KG1 (cell line): Measurements from ENCODE around the gene SCPEP1.

Source experiments
- DNase-seq: peaks from one replicate; lab custom pipeline; 2025; lab: John Stamatoyannopoulos, UW

SCPEP1 gene

DNA sequence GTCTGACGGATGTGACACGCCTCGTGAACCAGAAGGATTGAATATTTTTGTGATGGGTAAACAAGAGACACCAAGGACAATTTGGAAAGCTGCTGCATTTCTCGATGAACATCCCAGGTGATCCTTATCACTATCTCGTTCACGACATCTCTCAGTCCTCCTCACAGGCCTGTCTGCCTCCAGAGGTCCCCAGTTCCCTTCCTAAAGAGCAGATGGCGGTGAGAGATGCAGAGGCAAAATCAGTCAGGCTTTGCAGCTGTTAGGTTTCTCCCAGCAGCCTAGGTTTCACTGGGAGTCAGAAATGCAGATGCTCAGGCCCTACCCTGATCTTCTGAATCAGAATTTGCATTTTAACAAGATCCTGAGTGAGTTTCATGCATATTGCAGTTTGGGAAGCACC is 23.6 kb downstream of the SCPEP1 start:
- no peak for DNase-seq

DNA sequence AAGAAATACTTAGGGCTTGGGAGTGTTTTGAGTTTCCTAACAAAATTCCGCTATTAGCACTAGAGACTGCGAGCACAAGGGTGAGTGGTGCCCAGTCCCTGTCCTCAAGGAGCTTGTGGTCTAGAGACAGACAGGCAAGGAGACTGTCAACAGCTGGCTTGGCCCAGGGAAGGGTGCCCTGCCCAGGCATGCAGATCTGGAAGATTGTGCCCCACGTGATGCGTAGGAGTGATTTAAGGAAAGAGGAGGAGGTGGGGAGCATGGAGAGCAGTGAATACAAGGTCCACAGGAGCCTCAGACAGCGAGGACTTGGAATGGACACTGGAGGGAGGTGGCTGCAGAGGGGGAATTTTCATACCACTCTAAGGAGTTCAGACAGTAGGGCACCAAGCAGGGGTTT is 25.0 kb downstream of the SCPEP1 start:
- DNase-seq = no peak

DNA sequence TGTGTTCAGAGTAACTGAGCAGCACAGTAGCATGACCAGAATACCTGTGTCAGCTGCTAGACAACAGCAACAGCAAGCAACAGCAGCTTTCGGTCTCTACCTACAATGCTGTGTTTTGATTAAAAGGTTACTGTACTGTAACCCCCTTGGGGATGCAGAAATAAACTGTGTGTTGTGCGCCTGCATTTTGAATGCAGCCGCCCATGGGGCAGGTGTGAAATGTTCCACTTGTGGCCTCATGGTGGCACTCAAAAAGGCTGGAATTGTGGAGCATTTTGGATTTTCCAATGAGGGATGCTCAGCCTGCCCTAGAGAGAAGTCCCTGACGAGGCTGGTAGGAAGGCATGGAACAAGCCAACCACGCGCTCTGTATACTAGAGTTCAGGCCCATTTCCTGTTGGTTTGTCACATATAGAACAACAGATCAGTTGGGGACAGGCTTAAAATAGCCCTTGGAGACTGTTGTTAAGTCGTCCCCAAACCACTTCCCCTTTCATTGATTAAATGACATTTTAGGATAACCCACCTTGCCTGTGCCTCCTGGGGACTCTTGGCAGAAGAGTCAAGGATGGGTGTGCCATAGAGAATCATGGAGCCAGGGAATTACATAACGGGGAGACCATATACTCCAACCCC is 27.1 kb downstream of the SCPEP1 start:
- DNase-seq = peak; percentile 55

DNA sequence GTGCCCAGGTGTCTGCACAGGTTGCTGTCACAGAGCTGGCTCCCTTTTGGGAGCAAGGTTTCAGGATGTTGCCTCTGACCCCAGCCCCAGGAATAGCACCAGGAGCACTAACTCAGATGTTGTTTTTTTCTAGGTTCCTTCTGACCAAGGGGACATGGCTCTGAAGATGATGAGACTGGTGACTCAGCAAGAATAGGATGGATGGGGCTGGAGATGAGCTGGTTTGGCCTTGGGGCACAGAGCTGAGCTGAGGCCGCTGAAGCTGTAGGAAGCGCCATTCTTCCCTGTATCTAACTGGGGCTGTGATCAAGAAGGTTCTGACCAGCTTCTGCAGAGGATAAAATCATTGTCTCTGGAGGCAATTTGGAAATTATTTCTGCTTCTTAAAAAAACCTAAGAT is 28.1 kb downstream of the SCPEP1 start:
- no peak for DNase-seq

DNA sequence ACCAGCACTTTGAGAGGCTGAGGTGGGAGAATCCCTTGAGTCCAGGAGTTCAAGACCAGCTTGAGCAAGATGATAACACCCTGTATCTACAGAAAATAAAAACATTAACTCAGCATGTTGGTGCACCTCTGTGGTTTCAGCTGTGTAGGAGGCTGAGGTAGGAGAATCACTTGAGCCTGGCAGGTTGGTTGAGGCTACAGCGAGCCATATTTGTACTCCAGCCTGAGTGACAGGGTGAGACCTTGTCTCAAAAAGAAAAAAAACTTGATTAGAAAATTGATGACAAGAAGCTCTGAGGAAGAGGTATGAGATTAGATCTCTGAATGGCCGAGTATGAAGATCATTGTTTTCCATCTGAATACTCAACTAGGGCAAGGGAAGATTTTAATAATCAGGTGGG is 31.0 kb downstream of the SCPEP1 start:
- no peak for DNase-seq

DNA sequence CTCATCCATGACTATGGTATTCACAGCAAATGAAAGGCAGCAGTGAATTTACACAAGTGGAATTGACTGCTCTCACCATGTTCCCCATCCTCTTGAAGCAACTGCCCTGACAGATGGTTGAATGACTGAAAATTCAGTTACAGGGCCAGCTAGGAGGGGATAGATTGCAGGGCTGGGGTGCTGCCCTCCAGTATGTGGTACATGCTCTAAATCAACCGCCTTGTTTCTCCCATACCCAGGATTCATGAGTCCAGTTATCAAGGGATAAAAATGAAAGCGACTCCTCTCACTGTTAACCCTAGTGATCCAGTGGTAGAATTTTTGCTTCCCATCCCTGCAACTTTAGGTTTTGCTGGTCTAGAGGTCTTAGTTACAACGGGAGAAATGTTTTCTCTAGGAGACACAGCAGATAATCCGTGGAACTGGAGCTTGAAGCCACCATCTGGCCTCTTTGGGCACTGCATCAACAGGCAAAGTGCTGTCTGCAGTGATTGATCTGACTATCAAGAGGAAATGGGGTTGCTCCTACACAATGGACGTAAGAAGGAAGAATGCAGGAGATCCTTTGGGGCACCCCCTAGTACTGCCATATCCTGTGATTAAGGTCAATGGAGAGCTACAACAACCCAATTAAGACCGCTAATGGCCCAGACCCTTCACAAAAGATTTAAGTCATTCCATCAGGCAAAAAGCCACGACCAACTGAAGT is 32.0 kb downstream of the SCPEP1 start:
- no peak for DNase-seq

DNA sequence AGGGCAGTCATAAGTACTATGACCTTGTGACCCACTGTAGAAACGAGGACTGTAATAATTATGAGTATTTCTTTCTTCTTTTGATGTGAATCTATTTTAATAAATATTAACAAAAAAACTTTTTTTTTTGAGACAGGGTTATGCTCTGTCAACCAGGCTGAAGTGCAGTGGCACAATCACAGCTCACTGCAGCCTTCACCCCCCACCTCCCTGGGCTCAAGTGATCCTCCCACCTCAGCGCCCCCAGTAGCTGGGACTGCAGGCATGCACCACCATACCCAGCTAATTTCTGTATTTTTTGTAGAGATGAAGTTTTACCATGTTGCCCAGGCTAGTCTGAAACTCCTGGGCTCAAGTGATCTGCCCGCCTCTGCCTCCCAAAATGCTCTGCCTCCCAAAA is 32.6 kb downstream of the SCPEP1 start:
- DNase-seq = no peak

DNA sequence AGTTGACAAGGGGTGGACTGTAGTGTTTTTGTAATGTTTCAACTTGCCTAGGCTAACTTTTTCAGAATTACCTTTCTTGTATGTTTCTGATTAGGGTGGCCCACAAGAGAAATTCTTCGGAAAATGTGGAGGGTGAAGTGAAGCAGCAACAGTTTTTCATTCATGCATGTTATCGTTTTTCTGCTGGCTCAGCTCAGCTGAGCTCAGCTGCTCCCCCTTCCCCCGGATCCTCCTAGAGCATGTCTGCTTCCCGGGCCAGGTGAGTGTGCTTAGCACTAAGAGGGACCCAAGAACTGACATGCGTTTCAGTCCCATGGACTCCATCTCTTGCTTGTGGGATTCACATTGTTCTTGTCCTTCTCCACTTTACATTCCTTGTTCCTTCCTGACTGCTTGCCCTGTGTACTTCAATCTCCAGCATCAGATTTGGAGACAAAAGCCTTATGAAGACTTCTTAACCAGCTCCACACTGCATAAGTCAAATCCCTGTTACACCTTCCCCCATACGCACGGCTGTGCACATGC is 33.6 kb downstream of the SCPEP1 start:
- no peak for DNase-seq

DNA sequence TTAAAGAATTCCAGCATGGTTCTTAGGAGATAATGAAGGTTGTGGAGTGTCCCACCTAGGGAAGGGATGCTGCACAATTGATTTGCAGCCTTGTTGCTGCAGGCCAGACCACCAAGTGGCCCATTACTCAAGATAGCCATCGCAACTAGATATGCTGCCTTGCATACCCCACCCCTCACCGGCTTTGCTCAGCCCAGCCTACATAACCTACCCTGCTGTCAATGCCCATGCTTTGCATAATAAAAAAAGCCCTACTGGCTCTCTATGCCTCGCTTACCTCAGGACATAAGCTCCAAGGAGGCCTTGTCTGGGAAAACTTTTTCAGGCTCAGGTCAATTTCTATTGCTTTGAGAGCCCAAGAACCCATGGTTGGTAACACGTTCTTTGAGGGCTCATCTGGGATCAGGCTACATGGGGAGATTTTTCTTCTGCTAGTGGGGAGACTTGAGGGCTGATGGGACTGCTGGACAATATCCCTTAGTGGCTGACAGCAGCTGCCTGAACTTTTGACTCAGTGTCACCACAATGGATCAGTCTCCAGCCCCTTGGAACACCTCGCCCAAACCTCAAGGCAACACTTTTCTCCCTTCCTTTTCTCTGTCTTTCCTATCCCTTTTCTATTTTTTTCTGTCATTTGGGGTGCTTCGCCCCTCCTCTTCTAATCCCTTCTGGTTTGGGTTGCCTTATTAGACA is 38.3 kb downstream of the SCPEP1 start:
- no peak for DNase-seq

DNA sequence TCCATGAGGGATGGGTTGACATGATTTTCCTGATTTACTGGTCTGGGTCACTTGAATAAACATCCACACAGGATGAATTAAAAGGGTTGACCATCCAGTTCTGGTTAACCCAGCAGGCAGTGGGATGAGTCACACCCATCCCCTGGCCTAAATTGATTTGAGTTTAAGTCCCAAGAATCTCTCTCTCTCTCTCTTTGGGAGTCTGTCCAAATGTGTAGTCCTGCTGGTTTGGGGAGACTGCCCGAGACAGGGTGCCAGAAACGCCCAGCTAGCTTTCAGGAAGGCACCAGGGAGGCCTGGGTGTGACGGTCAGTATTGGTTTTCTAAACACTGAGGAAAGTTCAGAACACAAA is 38.8 kb downstream of the SCPEP1 start:
- no peak for DNase-seq

DNA sequence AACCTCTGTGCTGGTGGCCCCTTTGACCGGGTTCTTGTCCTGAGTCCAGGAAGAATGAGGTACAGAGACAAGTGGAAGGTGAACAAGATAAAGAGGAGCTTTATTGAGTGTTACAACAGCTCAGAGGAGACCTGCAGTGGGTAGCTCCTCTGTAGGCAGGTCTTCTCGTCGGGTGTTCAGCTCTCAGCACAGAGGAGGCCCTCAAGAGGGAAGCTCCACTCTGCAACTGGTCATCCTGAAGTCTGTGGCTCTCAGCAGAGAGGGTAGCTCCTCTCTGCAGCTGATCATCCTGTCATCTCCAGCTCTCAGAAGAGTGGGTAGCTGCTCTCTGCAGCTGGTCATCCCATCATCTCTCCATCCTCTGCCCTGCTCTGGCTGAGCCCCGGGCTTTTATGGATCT is 39.7 kb downstream of the SCPEP1 start:
- no peak for DNase-seq

DNA sequence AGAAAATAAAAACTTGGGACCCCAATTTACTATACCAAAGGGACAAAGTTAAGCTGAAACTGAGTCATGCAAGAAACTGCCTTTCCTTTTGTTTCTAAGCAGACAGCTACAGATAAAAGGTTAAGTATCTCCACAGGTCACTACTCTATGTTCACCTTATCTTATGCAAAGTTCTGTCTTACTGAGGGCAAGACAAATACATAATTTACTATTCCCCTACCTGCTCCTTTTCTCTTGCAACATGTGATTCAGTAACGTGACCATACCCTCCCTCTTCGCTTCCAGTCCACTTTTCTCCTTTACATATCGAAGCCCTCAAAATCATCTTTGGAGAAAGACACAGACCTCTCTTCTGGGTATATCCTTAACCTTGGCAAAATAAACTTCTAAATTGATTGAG is 42.3 kb downstream of the SCPEP1 start:
- no peak for DNase-seq

DNA sequence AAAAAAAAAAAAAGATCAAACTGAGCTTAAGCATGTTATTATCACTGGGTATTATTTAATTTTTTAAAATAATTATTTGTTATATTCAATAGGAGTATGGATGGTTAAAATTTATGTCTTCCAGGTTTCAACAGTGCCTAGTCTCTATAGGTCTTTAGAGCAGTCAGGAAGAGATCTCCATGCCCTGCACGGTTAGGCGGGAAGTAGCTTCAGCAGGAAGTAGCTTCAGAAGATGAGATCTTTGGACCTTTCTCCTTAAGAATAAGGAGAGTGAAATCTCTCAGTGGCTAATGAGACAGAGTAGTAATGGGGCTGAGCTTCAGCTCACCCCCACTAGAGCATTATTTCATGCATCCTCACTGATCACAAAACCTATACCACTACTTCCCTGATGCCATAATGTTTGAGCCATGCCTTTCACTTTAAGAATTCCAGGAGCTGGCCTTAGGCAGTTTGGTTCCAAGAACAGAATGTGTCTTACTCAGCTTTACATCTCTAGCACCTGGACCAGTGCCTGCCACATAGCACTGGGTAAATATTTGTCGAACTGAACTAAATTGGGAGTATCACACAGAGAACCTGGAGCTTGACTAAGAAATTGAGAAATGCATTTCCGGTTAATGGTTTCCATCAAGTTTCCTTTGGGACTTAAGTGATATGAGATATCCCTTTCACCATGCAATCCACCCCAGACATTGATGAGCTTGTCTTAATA is 43.5 kb downstream of the SCPEP1 start:
- no peak for DNase-seq

DNA sequence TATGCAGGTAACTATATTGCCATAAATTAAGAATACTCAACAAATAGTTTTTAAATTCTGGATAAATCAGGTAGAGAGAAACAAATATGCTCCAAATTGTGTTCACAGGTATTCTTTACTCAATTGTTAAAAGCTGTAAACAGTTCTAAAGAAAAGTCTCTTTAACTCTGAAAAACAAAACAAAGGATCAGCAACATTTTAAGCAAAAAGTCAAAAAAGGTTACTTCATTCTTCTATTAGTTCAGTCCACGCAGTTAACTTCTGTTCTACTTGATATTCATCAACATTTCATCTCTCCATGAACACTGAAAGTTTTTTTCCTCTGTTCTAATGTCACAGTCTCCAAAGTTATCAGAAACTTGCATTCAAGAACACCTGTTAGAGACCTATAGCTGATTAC is 47.9 kb downstream of the SCPEP1 start:
- DNase-seq = no peak

DNA sequence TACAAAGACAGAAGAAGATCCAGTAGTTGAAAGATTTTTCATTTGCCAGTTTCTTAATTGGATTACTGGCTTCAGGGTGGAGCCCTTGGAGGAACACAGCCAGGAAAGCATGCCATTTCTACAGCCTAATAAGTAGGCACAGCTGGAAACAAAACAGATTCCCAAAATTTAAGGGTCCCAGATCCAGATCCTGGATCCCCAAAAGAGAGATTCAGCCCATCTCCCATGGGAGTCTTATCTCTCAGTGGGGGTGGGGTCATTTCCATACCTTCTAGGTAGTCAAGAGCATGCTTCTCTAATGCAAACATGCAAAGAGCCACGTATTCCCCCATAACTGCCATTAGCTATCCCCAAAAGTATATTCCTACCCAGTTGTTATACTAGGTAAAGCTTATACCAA is 49.9 kb downstream of the SCPEP1 start:
- DNase-seq = no peak

DNA sequence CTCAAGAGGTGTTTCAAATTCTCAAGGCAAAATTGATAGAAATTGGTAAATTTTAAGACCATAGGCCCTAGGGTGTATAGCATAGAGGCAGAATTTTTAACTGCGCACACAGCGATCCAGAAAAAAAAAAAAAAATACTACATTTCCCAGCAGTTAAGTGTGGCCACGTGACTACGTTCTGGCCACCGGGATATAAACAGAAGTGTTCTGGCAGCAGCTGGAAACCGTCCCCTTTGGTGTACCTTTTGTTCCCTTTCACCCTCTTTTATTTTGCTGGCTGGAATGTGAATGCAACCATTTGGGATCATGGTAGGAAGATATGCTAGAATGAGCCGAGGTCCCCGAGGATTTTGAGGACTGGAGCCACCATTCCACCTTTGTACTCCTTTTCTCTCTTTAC is 54.4 kb downstream of the SCPEP1 start:
- DNase-seq = no peak

DNA sequence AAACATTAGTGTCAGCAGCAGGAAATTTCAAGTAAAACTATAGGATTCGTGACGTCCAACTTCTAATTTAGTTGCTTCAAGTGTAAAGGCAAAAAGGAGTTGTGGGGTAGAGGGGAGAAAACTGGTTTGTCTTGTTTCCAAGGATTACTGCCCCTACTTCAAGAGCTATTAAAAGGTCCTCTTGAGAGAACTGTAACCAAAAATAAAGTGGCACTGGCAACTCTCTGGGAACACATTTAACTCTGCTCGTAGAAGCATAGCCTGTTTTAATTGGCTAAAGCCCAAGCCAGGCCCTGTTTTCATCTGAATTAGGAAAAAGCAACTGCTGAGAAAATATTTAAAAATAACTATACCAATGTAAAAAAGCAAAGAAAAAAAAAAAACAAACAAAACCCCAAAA is 55.4 kb downstream of the SCPEP1 start:
- DNase-seq = no peak

DNA sequence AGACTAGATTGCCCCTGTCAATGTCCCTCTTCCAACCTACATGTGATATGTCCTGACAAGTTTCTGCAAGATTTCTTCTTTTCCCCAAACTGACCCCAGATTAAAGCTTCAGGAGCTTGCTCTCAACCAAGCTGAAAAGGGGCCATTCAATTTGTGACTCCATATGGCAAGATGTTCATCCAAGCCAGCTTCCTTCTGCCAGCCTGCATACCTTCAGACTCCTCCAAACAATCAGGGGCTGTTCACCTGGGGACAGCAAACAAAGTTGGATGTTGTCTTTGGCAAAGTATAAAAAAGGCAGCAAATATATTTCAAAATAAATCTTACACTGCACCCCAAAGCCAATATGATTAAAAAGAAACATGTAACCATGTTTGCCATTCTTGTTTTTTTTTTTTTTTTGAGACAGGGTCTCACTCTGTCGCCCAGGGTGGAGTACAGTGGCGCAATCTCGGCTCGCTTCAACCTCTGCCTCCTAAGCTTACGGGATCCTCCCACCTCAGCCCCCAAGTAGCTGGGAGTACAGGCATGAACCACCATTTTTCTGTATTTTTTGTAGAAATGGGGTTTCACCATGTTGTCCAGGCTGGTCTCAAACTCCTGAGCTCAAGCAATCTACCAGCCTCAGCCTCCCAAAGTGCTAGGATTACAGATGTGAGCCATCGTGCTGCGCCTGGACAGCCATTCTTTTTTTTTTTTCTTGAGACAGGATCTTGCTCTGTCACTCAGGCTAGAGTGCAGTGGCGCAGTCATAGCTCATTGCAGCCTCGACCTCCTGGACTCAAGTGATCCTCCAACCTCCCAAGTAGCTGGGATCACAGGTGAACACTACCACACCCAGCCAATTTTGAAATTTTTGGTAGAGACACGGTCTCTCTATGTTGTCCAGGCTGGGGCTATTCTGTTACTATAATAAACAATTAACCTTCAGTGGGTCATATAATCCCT is 57.1 kb downstream of the SCPEP1 start:
- no peak for DNase-seq

DNA sequence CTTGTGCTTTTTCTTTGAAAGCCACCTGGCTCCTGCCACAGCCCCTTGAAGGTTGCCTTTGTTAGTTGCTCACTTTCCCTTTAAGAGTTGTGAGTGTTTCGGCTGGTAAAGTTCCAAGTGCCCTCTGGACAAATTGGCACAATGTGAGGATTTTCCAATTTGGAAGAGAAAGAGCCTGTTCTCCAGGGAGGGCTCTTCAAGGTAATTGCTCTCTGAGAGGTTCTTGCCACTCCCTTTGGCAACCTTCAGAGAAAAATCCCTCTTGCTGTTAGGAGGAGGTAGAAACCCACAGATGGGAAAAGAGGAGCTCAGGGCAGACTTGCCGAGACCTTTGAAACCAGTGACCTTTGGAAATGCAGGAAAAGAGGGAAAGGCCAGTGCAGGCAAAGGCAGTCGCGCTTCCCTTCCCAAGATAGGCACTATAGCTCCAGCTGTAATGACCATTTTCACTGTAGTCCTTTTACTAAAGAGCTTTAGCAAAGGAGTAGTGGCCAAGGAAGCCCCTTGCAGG is 58.1 kb downstream of the SCPEP1 start:
- no peak for DNase-seq

DNA sequence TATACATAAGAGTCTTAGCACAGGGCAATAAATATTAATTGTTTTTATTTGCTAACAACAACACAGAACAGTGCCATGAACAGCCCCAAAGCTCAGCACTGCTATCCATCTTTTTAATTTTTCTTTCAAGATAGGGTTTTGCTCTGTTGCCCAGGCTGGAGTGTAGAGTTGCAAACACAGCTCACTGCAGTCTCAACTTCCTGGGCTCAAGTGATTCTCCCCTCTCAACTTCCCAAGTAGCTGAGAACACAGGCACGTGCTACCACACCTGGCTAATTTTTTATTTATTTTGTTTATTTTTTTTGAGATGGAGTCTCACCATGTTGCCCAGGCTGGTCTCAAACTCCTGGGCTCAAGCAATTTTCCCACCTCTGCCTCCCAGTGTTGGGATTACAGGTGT is 59.5 kb downstream of the SCPEP1 start:
- DNase-seq = no peak

DNA sequence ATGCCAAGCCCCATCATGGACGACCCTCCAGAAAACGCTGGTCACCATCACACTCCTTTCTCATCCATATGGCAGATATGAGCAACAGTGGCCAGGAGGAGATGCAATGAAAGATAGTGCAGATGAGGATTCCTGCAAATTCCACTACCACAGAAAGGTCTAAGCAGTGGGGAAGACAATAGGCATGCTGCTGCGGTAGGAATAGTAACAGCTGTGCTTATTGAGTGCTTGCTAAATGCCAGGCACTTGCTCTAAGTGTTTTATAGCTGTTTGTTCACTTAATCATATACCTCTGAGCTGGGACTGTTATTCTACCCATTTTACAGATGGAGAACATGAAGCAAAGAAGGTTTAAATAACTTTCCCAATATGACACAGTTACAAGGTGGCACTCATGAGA is 60.6 kb downstream of the SCPEP1 start:
- no peak for DNase-seq
